GM18907 (cell line): Measurements from ENCODE around the gene INSYN2A.

ENCODE experiments used
- ATAC-seq: cut with Tn5 transposase; IDR thresholded peaks from one replicate; pipeline ENCODE4 v1.9.1; 2021; ENCODE audit warnings: mild to moderate bottlenecking, moderate library complexity; ENCODE audit not compliant: unreplicated experiment

Gene INSYN2A

DNA sequence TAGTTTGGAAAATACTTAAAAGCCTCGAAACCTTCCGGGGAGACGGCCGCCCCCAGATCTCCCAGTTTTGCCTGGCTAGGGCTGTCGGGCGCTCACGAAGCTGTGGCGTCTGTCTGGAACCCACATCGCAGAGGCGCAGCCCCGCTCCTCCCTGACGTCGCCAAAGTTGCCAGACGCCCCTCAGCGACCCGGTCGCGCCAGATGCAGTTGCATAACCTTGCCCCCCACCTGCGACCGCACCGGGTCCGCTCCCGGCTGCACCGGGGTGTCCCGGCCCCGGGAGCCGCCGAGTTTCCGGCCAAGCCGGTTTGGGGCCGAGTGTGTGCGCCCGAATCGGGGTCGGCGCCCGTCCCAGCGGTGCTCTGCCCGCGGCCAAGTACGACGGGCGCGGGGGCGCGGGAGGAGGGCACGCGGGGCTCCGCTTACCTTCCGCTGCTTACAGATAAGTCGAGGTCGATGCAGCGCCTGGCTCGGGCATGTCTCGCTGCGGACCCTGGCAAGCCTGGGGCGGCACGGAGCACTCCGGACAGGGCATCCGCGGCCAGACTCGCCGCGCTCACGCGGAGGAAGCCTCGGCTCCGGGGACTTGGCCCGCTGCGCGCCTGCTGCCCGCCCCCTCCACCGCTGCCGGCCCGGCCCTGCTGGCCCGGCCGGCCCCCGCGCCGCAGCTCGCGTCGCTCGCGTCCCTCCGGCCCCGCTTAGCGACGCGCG, 665 bp downstream of the INSYN2A start:
- no peak for ATAC-seq

DNA sequence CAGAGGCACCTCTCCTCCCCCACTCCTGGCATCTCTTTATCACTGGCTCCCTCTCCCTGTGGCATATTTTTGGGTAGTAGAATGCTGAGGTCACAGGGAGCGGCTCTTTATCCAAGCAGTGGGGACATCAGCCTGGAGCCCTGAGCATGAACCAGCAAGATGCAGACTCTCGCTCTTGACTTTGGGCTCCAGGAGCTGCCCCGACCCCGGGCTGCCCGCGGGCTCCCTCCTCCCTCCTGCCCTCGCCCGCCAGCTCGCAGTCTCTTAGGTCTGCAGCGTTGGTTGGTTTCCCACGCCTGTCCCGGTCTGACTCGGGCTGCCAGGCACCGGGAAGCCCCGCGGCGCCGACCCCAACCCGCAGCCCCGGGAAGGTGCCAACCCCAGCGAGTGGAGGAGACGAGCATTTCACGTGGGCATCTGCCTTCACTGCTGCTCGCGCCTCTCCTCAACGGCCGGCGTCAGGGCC, 1.3 kb downstream of the INSYN2A start:
- no peak for ATAC-seq

DNA sequence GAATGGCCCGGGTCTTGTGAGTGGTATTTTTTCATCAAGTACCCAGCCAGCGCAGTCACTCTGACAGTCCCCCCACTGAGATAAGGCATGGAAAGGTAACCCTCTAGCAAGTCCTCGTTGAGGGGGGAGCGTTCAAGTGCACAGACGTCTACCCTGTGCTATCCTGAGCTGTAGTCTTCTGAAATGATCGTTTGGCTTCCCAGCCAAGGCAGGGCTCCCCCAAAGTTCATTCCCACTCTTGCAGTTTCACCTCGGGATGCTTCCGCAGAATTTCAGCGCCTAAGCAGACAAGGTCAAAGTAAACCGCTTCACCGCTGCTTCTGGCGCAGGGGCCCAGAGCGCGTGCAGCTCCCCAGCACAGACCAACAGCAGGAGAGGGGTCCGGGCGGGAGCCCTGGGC, 1.8 kb downstream of the INSYN2A start:
- no peak for ATAC-seq

DNA sequence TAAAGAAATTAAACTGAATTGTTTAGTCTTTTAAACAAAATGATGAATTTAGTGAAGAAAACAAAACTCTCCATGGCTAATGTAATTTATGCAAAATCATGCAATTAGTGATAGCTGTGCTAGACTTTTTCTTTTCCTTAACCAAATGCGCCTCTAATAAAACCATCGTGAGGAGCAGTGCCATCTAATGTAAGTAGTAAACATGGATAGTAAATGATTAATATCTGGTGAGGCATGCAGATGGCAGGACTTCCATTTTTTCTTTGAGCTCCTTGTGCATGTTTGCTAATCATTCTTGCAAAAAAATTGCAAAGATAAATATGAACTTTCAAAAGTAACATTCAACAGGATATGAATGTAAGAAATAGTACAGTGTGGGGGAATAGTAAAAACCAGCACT, 2.3 kb downstream of the INSYN2A start:
- no peak for ATAC-seq

DNA sequence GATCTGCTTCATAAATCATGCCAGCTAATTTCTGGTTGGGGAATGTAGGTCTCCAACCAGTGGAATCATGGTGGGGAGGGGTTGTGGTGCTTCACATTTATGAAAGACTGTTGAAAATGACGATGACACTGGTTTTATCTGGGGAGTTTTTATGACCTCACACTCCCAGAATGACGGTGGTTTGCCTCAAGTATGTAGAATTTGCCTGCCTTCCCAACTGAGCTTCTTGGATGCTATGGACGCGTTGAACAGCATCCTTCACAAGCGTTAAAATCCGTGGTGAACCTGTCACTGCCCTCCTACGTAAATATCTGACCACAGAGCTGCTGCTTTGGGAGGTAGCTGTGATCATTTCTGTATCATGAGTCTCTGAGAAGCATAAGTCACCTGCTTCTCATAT, 3.3 kb downstream of the INSYN2A start:
- ATAC-seq: no peak

DNA sequence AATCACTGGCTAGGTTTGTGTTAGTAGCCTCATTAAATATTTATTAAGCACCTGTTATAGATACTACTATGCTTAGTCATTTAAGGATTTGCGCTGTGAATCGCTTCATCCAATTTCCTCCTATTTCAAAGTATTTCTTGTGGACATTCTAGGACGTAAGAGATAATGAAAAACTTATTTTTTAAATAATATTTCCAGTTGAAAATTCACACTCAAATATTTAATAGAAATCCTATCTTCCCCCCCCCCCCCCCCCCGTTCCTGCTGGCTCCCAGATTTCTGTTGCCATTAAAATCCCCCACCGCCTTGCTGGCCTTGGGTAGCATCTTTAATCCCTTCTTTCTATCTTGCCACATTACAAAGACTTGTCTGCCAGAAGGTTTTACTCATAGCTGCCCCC, 6.0 kb downstream of the INSYN2A start:
- ATAC-seq: no peak

DNA sequence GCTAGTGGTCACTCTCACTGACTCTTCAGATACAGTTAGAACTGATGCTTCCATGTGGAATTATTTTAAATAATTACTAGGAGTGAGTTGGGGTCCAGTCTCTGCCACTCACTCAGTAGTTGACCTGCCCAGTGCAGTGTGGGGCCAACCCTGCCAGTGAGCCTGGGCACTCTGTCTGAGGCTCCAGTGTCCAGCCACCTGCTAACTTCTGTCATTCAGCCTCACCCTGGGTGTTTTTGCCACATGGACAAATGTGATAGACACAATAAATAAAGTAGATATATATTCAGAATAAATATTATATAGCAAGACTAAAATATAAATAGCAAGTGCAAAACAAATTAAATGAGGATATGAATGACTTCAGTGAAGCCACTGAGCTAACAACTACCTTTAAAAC, 7.2 kb downstream of the INSYN2A start:
- no peak for ATAC-seq

DNA sequence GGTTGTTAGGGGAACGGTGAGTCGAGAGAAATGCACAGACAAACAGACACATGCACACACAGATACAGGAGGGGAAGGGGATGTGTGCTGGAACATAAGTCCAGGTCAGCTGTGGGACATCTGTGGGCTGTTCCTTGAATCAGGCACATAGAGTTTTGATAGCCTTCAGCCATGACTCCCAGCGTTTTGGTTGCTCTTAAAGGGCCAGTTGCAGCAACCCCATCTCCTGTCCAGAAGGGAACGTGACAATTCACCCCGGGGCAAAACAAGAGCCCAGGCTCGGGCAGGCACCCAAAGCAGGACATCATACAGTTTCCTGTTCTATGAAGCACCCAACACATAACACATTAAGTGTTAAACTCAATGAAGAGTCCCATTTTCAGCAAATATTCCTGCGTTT, 9.6 kb downstream of the INSYN2A start:
- no peak for ATAC-seq

DNA sequence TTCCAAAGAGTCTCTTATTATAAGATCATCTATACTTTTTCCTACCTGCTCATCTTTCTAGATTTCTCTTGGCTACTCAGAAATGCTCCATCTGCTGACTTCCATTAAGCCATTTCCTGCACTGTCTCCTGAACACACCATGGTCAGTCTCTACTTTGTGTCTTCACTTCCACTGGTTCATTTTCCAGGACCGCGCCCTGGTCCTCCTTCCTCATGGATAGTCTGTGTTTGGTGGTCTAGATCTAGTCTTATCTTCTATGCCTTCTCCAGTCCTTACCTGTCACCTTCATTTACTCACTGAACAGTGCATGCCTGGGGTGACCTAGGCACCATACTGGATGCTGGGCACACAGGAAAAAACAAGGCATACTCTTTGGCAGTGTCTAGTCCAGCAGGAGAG, 11.8 kb downstream of the INSYN2A start:
- ATAC-seq: no peak

DNA sequence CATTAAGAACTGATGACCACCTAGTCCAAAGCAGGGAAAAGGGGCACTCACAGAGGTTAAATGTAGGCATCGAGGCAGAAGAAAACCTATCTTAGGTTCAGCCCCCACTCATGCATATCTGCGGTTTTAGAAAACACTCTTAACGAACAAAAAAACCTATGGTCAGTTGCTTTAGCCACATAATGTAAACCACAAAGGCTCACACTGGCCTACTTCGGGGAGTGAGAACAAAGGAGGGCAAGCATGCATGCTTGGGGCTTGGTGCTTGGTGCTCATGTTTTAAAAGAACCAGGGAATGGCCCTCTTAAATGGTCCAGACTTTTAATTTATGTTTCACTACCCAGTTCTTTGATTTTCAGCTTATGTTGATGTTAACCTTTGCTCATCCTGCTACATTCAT, 14.2 kb downstream of the INSYN2A start:
- ATAC-seq: no peak

DNA sequence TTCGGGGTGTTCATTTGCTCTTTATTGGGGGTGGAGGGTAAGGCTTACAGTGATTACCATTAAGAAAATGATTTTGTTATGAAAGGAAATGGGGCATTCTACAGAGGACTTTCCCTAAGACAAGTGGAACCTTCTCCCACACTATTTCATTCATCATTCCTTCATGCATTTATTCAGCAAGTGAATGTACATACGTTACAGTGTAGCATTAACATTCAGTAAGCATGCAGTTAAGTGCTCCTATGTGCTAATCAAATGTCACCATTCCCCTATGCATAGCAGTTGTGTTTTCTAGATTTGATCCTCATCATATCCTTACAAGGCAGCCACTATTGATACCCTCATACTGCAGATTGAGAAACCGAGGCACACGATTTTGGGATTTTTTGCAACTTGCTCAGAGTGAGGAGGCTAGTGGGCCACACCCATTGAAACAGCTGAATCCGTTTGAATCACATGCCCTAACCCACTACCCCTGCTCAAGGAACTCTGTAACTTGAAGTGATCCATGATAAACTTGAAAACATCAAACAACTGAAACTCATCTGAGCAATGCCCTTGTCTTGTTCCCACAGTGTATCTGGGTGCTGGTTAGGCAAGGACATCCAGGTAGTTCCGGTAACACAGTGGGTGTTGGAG, 16.7 kb downstream of the INSYN2A start:
- ATAC-seq: no peak

DNA sequence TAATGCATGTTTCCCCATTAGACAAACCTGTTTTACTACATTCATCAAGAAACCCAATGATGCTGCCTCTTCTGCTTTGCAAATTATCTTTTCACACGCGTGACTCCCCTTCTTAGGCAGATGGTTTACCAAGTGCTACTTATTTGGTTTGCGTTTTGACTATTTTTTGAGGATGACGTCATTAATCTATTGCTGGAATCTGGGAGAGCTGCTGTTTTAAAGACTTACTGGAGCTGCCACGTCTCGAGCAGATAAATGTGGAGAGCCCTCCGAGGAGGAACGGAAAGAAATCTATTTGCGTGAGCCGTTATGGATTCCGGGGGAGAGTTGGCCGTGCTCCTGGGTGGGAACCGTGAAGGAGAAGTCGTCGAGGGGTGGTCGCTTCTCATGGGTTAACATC, 19.7 kb downstream of the INSYN2A start:
- ATAC-seq: no peak

DNA sequence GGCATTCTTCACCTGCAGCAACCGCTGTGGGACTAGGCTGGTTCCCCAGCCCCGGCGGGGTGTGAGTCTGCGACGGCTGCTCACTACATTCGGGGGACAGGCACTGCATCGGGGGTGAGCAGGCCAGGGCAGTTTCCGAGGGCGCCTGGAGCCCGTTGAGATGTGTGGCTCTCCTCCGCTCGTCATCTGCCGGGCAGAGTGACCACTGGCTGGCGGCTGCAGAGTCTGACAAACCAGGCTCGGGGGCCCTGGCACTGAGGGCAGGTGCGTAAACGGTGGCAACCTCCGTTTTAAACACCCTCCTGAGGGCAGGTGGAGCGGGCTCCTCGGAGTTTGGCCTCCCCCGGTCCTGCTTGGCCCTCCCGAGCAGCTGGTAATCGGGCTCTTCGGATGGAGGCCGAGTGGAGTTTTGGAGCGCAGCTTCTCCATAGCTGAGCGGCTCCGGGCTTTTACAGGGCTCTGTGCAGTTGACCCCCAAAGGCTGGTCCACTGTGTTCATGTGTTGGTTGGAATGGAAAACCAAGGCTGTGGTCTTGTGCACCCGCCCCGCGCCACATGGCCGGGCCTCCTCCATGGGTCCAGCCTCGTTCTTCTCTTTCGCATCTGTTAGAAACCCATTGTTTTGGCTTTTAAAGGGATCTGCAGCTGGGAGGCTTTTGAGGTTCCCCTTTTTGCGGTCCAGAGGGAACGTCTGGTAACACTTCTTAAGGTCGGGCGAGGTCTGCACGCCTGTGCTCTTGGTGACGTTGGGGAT, 20.9 kb downstream of the INSYN2A start:
- ATAC-seq: no peak

DNA sequence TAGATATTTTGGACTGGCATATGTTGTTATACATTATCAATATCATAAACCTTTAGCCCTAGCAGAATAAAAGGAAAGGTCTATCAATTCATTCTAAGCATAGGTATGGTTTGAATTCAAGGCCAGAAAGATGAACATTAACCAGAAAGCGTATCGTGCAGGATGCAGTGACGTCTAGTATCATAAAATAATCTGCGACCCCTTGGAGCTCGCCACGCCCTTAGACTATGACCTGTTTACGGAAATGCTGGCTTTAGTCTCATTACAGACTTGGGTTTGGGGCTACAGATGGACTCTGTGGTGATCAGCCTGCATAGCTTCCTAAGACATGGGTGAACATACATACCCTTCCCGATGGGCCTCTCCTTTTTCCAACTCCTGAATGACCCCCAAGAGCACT, 21.5 kb downstream of the INSYN2A start:
- ATAC-seq: no peak

DNA sequence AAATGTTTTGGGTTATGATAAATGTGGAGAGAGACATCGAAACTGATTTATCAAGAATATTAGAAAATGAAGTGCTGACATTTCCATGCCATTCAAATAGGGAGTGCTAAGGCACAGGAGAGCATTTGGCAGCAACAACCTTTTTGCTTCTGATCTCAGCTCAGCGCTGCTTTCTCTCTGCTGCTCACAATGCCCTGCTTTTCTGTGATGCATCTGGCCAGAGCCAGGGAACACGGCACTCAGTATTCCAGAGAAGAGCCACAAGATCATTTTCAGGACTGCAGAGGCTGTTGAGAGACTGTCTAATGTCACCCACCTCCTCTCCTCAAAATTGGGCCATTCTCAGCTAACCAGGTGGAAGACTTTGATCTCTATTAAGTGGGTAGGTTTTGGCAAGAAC, 28.1 kb downstream of the INSYN2A start:
- no peak for ATAC-seq

DNA sequence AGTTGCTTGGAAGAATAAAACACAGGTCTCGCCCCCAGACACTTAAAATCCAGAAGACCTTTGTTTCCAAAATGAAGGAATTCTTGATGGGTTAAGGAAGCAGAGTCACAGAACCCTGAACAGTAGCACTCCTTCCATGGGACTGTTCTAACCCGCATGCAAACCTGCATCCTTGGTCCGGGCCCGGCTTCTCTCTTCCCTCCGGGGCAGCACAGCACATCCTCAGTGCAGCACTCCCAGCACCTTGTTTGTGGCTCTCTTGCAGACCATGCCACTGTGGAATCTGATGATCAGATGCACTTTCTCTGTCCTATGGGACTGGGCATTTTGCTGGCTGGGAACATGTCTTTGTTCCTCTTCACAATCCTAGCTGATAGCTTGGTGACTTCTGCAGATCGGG, 33.5 kb downstream of the INSYN2A start:
- ATAC-seq: no peak

DNA sequence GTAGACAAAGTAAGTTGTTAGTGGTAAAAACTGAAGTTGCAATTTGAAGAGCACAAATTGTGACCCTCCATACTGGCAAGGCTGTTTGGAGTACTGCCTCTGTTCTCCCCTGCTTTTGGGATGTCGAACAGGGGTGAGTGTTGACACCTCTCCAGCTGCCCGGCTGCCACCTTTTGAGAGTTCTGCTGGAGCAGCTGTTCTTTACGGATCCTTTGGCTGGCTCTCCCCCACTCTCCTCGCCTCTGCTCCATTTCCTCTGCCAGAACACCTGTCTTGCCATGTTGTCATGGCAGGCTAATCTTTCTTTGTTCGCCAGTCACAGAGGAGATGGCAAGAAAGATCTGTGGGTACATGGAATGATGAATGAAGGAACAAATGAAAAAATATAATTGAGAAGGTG, 34.9 kb downstream of the INSYN2A start:
- ATAC-seq: no peak

DNA sequence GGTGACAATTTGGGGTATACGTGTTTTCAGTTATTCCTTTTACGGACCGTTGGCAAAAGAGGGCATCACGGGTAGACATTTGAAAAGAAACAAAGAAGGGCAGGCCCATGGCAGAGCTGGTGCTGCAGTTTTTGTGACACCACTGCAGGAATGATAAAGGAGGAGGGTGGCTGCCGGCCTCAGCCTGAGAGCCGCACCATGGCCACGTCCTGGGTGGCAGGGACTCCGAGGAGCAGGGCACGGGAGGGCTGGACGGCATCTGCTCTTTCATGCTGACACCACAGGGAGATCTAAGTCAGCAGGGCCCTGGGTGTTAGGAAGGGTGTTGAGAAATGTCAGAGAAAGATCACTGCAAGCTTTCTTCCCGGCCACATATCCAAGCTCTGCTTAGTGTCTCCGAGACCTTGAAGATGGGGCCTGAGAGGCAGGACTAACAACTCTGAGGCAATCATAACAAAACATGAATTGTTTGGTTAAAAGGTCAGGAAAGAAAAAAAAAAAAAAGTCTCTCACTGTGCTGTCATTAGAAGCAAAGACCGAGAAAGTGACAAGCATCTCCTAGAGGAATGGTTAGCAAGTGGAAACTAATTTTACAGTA, 36.6 kb downstream of the INSYN2A start:
- no peak for ATAC-seq

DNA sequence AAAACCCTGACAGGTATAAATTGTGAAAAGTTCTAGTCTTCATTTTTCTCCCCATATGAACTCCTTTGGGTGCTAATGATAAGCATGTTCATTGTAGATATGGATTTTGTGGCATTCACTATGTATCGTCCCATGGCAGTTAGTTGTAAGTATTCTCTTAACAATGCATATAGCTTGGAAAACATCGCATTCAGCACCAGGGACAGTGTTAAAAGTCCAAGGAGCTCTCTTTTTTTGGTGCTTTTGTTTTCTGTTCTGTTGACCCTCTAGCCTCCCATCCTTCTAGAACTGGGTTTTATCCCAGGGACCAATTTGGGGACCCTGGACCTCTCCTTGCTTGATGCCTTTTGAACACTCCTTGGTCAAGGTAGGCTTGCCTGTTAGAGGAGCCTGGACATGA, 37.7 kb downstream of the INSYN2A start:
- no peak for ATAC-seq

DNA sequence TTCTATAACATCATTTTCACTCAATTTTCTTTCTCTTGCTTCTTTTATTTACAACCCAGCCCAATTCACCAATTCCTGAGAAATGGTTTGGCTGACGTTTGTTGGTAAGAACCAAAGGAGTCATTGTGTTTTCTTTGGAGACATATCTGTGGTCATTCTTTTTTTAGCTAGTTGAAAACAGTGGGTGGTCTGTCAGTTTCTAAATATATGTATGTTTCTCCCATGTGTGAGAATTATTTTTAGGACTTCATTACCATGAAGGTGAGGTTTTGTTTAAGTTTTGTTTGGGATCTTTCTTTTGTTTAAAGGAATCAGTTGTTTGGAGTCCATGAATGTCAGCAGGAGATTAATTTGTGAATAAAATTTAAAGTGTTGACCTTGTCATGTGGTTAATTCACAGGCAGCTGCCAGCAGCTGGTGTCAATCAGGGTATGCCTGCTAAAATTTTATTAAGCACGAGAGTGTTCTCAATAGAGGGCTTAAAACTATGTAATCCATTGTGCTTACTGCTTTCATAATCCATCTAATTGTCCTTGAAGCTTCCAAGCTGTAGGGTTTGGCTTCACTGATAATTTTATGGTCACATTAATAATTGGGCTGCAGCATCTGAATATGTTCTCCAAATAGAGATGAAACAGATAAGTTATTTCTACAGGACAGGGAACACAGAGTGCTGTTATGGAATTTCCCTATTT, 38.7 kb downstream of the INSYN2A start:
- no peak for ATAC-seq

DNA sequence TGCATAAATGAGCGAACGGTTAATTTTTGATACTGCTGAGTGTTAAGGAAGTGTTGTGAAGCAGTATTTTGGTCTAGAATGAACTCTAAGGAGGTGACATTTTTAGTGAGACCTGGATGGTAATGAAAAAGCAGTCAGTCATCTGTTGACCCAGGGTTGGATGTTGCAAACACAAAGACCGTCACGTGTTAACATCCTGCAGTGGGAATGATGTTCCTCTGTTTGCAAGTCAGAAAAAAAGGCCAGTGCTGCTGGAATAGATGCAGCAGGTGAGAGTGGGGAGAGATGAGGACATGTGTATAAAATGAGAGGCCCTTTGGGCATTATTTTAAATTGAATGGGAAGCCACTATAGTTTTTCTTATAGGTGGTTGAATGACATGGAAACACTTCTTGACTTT, 39.3 kb downstream of the INSYN2A start:
- no peak for ATAC-seq
